PFSK-1 (cell line): Measurements from ENCODE around the gene MRPS9.

Source experiments
- FOXP2 ChIP-seq: optimal IDR thresholded peaks from 2 replicates; pipeline ENCODE3; 2011; ENCODE audit warnings: borderline replicate concordance, control low read depth, inconsistent platforms; ENCODE audit not compliant: insufficient read depth; ENCODE audit errors: extremely low read length, extremely low read depth
- POLR2AphosphoS5 ChIP-seq: IDR thresholded peaks from 2 replicates; pipeline ENCODE4 v1.6.1; 2012; ENCODE audit warnings: low read depth, mild to moderate bottlenecking, control low read depth, low read length, moderate library complexity
- SIN3A ChIP-seq: IDR thresholded peaks from 2 replicates; pipeline ENCODE4 v1.6.1; 2012; ENCODE audit warnings: mild to moderate bottlenecking, low read length, moderate library complexity, borderline replicate concordance; ENCODE audit not compliant: insufficient read depth
- TAF1 ChIP-seq: IDR thresholded peaks from 2 replicates; pipeline ENCODE4 v1.6.1; 2012; ENCODE audit warnings: low read length, control low read depth, borderline replicate concordance; ENCODE audit not compliant: insufficient read depth
- TF ChIP-seq, protein P1 (sequence below), 2 experiments: IDR thresholded peaks; 2 replicates each; pipeline versions ENCODE4 v1.6.1 to v1.8.0; 2011 to 2012; ENCODE audit warnings: low read depth in 2 of 2, low read length in 2 of 2, control low read depth in 1 of 2, inconsistent platforms in 1 of 2, mild to moderate bottlenecking in 1 of 2, moderate library complexity in 1 of 2; ENCODE audit not compliant: insufficient read depth in 1 of 2

Gene MRPS9

DNA sequence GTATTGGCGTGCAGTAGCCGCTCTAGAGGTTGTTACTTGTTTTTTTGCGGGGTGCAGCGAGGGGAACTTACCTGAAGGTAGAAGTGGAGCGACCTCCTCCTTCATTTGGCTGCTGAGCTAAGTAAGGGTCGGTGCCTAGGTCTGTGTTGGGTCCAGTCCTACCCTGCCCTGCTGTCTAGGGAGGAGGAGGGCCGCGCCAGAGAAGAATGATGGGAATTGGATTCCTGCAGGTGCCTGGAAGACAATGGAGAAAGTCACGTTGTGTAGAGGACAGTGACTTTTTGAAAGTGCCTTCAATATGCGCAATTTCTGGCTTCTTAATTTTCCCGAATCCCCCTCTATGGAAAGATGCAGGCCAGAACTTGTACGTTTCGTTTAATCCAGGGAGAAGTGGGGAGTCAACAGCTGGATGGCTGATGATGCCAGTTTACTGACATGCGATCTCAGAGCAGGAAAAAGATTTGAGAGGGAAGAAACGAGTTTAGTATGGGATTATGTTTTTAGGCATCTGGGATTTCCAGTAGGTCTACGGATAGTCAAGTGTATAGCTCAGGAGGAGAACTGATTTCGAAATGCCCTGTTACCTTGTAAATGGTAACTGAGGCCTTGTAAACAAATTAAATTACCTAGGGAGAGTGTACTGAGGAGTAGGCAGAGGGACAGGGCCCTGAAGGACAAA lies 653 bp downstream of the MRPS9 start:
- no peak for TF ChIP-seq FOXP2
- TF ChIP-seq, protein P1, sequence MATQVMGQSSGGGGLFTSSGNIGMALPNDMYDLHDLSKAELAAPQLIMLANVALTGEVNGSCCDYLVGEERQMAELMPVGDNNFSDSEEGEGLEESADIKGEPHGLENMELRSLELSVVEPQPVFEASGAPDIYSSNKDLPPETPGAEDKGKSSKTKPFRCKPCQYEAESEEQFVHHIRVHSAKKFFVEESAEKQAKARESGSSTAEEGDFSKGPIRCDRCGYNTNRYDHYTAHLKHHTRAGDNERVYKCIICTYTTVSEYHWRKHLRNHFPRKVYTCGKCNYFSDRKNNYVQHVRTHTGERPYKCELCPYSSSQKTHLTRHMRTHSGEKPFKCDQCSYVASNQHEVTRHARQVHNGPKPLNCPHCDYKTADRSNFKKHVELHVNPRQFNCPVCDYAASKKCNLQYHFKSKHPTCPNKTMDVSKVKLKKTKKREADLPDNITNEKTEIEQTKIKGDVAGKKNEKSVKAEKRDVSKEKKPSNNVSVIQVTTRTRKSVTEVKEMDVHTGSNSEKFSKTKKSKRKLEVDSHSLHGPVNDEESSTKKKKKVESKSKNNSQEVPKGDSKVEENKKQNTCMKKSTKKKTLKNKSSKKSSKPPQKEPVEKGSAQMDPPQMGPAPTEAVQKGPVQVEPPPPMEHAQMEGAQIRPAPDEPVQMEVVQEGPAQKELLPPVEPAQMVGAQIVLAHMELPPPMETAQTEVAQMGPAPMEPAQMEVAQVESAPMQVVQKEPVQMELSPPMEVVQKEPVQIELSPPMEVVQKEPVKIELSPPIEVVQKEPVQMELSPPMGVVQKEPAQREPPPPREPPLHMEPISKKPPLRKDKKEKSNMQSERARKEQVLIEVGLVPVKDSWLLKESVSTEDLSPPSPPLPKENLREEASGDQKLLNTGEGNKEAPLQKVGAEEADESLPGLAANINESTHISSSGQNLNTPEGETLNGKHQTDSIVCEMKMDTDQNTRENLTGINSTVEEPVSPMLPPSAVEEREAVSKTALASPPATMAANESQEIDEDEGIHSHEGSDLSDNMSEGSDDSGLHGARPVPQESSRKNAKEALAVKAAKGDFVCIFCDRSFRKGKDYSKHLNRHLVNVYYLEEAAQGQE (IDR thresholded peaks at IDR 0.05; ENCODE audit: insufficient read depth in 1 of 2, low read depth in 2 of 2, low read length in 2 of 2): no peak
- TF ChIP-seq TAF1: no peak
- TF ChIP-seq POLR2AphosphoS5: no peak
- TF ChIP-seq SIN3A: no peak

DNA sequence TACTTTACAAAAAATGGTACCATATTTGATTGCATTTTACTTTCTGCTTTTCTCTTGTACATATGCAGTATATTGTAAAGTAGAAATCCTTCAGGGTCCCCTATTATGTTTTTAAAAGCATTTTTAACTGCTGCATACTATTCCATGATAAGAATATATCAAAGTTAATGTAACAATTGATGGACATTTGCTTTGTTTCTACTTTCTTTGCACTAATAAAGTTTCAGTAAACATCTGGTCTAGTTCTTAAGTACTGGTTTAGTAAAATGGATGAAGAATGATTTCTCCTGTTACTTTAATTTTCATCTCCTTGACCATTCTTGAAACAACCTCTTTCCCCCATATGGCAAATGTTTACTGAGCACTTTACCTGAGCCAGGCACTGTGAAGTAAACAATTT lies 1.7 kb downstream of the MRPS9 start:
- no peak for TF ChIP-seq FOXP2
- TF ChIP-seq TAF1: no peak
- TF ChIP-seq, protein P1 (IDR thresholded peaks at IDR 0.05; ENCODE audit: insufficient read depth in 1 of 2, low read depth in 2 of 2, low read length in 2 of 2): no peak
- TF ChIP-seq SIN3A: no peak
- no peak for TF ChIP-seq POLR2AphosphoS5

DNA sequence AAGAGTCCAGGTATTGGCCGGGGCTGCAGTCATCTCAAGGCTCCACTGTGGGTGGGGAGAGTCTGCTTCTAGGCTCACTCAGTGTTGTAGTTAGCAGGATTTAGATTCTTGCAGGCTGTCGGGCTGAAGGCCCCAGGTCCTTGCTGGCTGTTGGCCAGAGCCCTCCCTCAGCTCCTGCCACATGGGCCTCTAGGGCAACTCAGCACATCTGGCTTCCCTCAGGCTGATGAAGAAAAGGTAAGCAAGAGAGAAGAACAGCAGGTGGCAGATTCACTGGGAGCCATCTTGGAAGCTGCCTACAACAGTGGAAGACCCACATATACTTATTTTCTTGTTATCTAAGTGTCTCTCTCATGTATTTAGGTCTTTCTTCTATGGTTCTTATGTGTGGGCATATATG lies 4.3 kb downstream of the MRPS9 start:
- TF ChIP-seq FOXP2 (no peak), POLR2AphosphoS5 (no peak), SIN3A (no peak), TAF1 (no peak)
- TF ChIP-seq, protein P1 (IDR thresholded peaks at IDR 0.05; ENCODE audit: insufficient read depth in 1 of 2, low read depth in 2 of 2, low read length in 2 of 2): no peak

DNA sequence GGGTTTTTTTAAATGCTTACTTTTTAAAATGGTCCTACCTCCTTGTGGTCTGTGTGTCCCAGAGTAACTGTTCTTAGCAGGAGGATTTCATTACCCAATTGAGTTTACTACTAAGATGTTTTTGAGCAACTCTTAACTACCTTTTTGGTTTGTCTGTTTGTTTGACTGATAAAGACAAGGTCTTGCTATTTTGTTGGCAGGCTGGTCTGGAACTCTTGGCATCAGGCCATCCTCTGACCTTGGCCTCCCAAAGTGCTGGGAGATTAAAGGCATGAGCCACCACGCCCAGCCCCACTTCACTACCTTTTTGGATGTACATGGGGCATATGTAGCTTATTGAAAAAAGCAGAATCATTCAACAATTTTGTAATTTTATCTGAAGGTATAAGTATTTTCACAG lies 14.9 kb downstream of the MRPS9 start:
- no peak for TF ChIP-seq FOXP2
- no peak for TF ChIP-seq SIN3A
- no peak for TF ChIP-seq POLR2AphosphoS5
- TF ChIP-seq, protein P1 (IDR thresholded peaks at IDR 0.05; ENCODE audit: insufficient read depth in 1 of 2, low read depth in 2 of 2, low read length in 2 of 2): no peak

DNA sequence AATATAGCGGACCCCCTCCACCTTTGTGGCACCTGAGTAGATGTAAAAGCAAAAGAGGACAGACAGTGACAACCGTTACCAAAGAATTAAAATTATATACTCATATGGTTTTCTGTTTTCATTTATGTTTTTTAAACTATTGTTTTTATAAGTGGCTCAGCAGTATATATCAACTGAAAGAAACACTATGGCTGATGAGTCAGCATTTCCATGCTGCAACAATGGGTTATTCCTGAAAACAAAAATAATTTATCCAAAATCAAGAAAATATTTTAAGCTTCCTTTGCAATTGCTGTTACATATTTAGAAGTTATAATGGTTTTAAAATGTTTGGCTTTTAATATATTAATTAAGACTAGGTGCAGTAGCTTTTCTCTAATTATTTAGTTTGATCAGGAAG lies 17.7 kb downstream of the MRPS9 start:
- TF ChIP-seq SIN3A (no peak), POLR2AphosphoS5 (no peak), TAF1 (no peak), FOXP2 (no peak)
- TF ChIP-seq, protein P1 (IDR thresholded peaks at IDR 0.05; ENCODE audit: insufficient read depth in 1 of 2, low read depth in 2 of 2, low read length in 2 of 2): no peak
